GM23248 (cell line): Measurements from ENCODE around the gene FOXO1. TPM values are rescaled to one million over a fixed set of nuclear protein-coding genes. Genes with fewer than 3 reads are reported as not detected.
A peak's percentile ranks its signal among the peaks of the same experiment; 100 is the strongest.

Experiments
- DNase-seq: peaks from one replicate; pipeline ENCODE4 v3.0.0-alpha.2; 2015
- H2AFZ ChIP-seq: fragments of 200-600 bp; sonication (generic); 2 replicates; pipeline ENCODE4 v1.6.1; 2016; ENCODE audit warnings: antibody characterized with exemption
- H3F3A ChIP-seq: fragments of 200-600 bp; sonication (generic); 2 replicates; pipeline ENCODE4 v1.6.1; 2016; ENCODE audit warnings: mild to moderate bottlenecking, antibody characterized with exemption, mixed run types; ENCODE audit not compliant: insufficient read depth
- H3K27ac ChIP-seq: fragments of 200-600 bp; sonication (generic); 2 replicates; pipeline ENCODE4 v1.5.1; 2016; ENCODE audit warnings: mild to moderate bottlenecking
- H3K27me3 ChIP-seq: fragments of 200-600 bp; sonication (generic); replicated peaks from 2 replicates; pipeline ENCODE4 v1.6.1; 2016; ENCODE audit warnings: mild to moderate bottlenecking; ENCODE audit not compliant: insufficient read depth
- H3K36me3 ChIP-seq: fragments of 200-600 bp; sonication (generic); 2 replicates; pipeline ENCODE4 v1.6.1; 2016; ENCODE audit warnings: low read depth, mild to moderate bottlenecking
- H3K4me1 ChIP-seq: fragments of 200-600 bp; sonication (generic); 2 replicates; pipeline ENCODE4 v1.6.1; 2016; ENCODE audit warnings: mild to moderate bottlenecking; ENCODE audit not compliant: insufficient read depth
- H3K4me2 ChIP-seq: fragments of 200-600 bp; sonication (generic); one replicate; pipeline ENCODE4 v1.6.1; 2016; ENCODE audit warnings: mild to moderate bottlenecking; ENCODE audit not compliant: unreplicated experiment
- H3K4me3 ChIP-seq: fragments of 200-600 bp; sonication (generic); 2 replicates; pipeline ENCODE4 v1.5.1; 2016; ENCODE audit warnings: mild to moderate bottlenecking
- H3K79me2 ChIP-seq: fragments of 200-600 bp; sonication (generic); 2 replicates; pipeline ENCODE4 v1.6.1; 2016; ENCODE audit warnings: mild to moderate bottlenecking; ENCODE audit not compliant: insufficient read depth
- H3K9ac ChIP-seq: fragments of 200-600 bp; sonication (generic); 2 replicates; pipeline ENCODE4 v1.6.1; 2016; ENCODE audit warnings: mild to moderate bottlenecking
- H3K9me2 ChIP-seq: fragments of 200-600 bp; sonication (generic); 2 replicates; pipeline ENCODE4 v1.6.1; 2016; ENCODE audit warnings: mixed run types, mild to moderate bottlenecking, moderate library complexity; ENCODE audit not compliant: insufficient read depth
- H3K9me3 ChIP-seq: fragments of 200-600 bp; sonication (generic); one replicate; pipeline ENCODE4 v1.6.1; 2017; ENCODE audit warnings: low read depth
- H4K20me1 ChIP-seq: fragments of 200-600 bp; sonication (generic); 2 replicates; pipeline ENCODE4 v1.6.0; 2016; ENCODE audit not compliant: insufficient read depth
- EZH2 ChIP-seq: fragments of 200-600 bp; sonication (generic); IDR thresholded peaks from 2 replicates; pipeline ENCODE4 v1.6.1; 2018; ENCODE audit warnings: antibody characterized with exemption, mild to moderate bottlenecking; ENCODE audit not compliant: insufficient read depth, poor library complexity, severe bottlenecking
- EZH2phosphoT487 ChIP-seq: fragments of 200-600 bp; sonication (generic); IDR thresholded peaks from 2 replicates; pipeline ENCODE4 v1.6.1; 2018; ENCODE audit warnings: antibody characterized with exemption, moderate library complexity, mild to moderate bottlenecking, low read depth; ENCODE audit not compliant: insufficient read depth
- WGBS, 2 experiments: methylation state at CpG; one replicate each; pipeline ENCODE4 v1.1.6; 2015 to 2017; ENCODE audit warnings: low lambda C conversion rate in 2 of 2, low coverage in 1 of 2; ENCODE audit errors: missing lambda C conversion rate in 2 of 2; 5-methylcytosine and 5-hydroxymethylcytosine counted together
- in situ Hi-C: fragments of 300-500 bp; cut with MboI; formaldehyde crosslinking; loops from 2 replicates; pipeline ENCODE4 v1.15.0; 2020
- polyA plus RNA-seq: library from polyadenylated mRNA; unstranded; fragments of >200 nt; fragmentation: Nextera tagmentation; extraction: Ambion mirVana; gene quantifications from 2 replicates; pipeline ENCODE4 v1.2.1, GENCODE V29; 2016
- total RNA-seq: library from RNA; depleted of rRNA; stranded (reverse); fragments of >200 nt; shearing (Covaris generic); gene quantifications from 2 replicates; pipeline ENCODE4 v1.2.3, GENCODE V29; 2014

Gene FOXO1
- total and polyA plus RNA-seq, 2 experiments from 2014 or later = 0.59 to 1.1 TPM

- Histone ChIP-seq H3K9me3 (no peaks in the 10 kb centered on the region), H3K79me2 (no peaks in the 10 kb centered on the region), H3K9me2 (no peaks in the 10 kb centered on the region), H3K27me3 (no peaks in the 10 kb centered on the region), H4K20me1 (no peaks in the 10 kb centered on the region), H3K9ac (no peak overlapping the region), H3K27ac (no peak overlapping the region), H3K4me1 (no peaks in the 10 kb centered on the region), H2AFZ (no peak overlapping the region), H3F3A (no peaks in the 10 kb centered on the region), H3K4me2 (no peak overlapping the region), H3K4me3 (no peak overlapping the region), H3K36me3 (no peaks in the 10 kb centered on the region)
- in situ Hi-C loops = no loop called here
- TF ChIP-seq EZH2phosphoT487 (no peak), EZH2 (no peak)
- WGBS, 2 experiments = 53 to 55% methylated on average over 4 of the region's 4 CpGs
- DNase-seq = no peak
These were observed 70.0 kb downstream of the FOXO1 start for GRCh38 chr13:40596484-40596883.

- Histone ChIP-seq H3K4me2 (no peak overlapping the region), H3K27ac (no peak overlapping the region), H3K9me3 (no peaks in the 10 kb centered on the region), H3K4me3 (no peak overlapping the region), H3K9me2 (no peaks in the 10 kb centered on the region), H3K79me2 (no peaks in the 10 kb centered on the region), H3K36me3 (no peaks in the 10 kb centered on the region), H3K9ac (no peak overlapping the region), H3K27me3 (no peaks in the 10 kb centered on the region), H3F3A (no peaks in the 10 kb centered on the region), H2AFZ (no peak overlapping the region), H3K4me1 (no peaks in the 10 kb centered on the region), H4K20me1 (no peaks in the 10 kb centered on the region)
- peak; percentile 40 for DNase-seq
- no peak for TF ChIP-seq EZH2phosphoT487
- TF ChIP-seq EZH2 = no peak
- 24 to 28% methylated on average over 3 of the region's 3 CpGs for WGBS, 2 experiments
- in situ Hi-C loops = no loop called here
These were observed 70.7 kb downstream of the FOXO1 start for GRCh38 chr13:40595693-40596092.

DNA sequence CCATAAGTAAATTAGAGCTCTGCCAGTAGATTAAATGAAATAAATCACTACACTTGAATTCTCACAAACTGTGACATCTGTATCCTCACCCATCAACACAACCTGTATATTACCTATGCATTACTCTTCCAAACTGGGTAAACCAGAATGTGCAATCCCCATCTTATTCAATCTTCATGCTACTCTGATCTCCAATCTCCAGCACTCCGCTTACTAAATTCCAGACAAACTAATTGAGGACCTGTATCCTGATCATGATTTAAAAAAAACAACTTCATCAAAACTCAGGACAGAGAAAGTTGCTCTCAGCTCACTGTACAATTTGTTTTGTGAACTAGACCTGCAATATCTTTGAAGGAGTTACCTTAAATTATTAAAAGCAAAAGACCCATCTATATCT is 74.4 kb downstream of the FOXO1 start:
- H4K20me1 ChIP-seq = no peaks in the 10 kb centered on the region
- H3K4me3 ChIP-seq = no peak overlapping the region
- H2AFZ ChIP-seq = no peak overlapping the region
- no peak overlapping the region for H3K27ac ChIP-seq
- H3K4me2 ChIP-seq = no peak overlapping the region
- H3K36me3 ChIP-seq = no peaks in the 10 kb centered on the region
- TF ChIP-seq EZH2phosphoT487 (no peak), EZH2 (no peak)
- no peaks in the 10 kb centered on the region for H3K27me3 ChIP-seq
- DNase-seq = no peak
- H3K4me1 ChIP-seq = peaks cover 5% of the 10 kb centered on the region; the same call in 1 of the 2 replicates
- H3K9me2 ChIP-seq = no peaks in the 10 kb centered on the region
- in situ Hi-C loops = no loop called here
- no peak overlapping the region for H3K9ac ChIP-seq
- H3K9me3 ChIP-seq = no peaks in the 10 kb centered on the region
- WGBS, 2 experiments = 85 to 95% methylated on average over 1 of the region's 1 CpG
- no peaks in the 10 kb centered on the region for H3F3A ChIP-seq
- H3K79me2 ChIP-seq = no peaks in the 10 kb centered on the region

DNA sequence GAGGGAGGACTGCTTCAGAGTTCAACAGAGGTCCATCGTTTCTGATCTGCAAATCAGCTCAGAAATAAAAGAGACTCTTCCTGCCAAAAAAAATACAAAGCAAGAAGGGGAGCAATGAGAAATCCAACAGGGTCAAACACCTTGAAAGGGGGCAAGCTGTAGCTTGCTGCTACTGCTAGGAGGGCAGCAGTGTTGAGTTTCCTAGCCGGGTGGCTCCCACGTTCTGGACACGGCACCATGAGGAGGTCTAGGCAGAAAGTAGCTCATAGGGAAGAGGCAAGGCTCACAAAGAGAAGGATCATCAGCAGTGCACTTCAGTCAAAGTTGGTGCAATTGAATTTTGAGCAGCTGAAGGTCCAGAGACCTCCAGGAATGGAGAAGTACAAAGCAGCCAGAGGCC is 75.3 kb downstream of the FOXO1 start:
- no peaks in the 10 kb centered on the region for H3K9me2 ChIP-seq
- 75 to 76% methylated on average over 4 of the region's 4 CpGs for WGBS, 2 experiments
- no peaks in the 10 kb centered on the region for H3F3A ChIP-seq
- no peaks in the 10 kb centered on the region for H3K27me3 ChIP-seq
- no peaks in the 10 kb centered on the region for H3K9me3 ChIP-seq
- TF ChIP-seq EZH2phosphoT487 (no peak), EZH2 (no peak)
- no peak overlapping the region for H2AFZ ChIP-seq
- no peaks in the 10 kb centered on the region for H3K79me2 ChIP-seq
- in situ Hi-C loops = no loop called here
- no peak for DNase-seq
- H3K4me1 ChIP-seq = peaks cover 5% of the 10 kb centered on the region; the same call in 1 of the 2 replicates
- H3K36me3 ChIP-seq = no peaks in the 10 kb centered on the region
- no peak overlapping the region for H3K4me3 ChIP-seq
- no peak overlapping the region for H3K9ac ChIP-seq
- no peak overlapping the region for H3K27ac ChIP-seq
- H4K20me1 ChIP-seq = no peaks in the 10 kb centered on the region
- H3K4me2 ChIP-seq = no peak overlapping the region
